A549 (cell line): ENCODE measurements around the gene PSMD1.

ENCODE experiments used
- BHLHE40 ChIP-seq: IDR thresholded peaks from 2 replicates; pipeline ENCODE4 v1.6.1; 2012; ENCODE audit warnings: low read depth, low read length, inconsistent platforms
- CHD4 ChIP-seq: fragments of 200-600 bp; sonication (generic); IDR thresholded peaks from 2 replicates; pipeline ENCODE4 v1.6.1; 2016; ENCODE audit warnings: antibody characterized with exemption, mild to moderate bottlenecking, borderline replicate concordance
- EP300 ChIP-seq, 2 experiments: fragments of >200 bp; sonication (Bioruptor Twin); formaldehyde crosslinking; IDR thresholded peaks; 2 replicates in 1 of 2; 3 replicates in 1 of 2; pipeline ENCODE4 v1.6.1; 2016 to 2017
- MAFK ChIP-seq: fragments of 450-650 bp; IDR thresholded peaks from 2 replicates; pipeline ENCODE4 v1.6.1; 2014; ENCODE audit not compliant: partially characterized antibody
- MYC ChIP-seq: IDR thresholded peaks from 2 replicates; pipeline ENCODE4 v1.6.1; 2012; ENCODE audit warnings: mild to moderate bottlenecking, inconsistent platforms, low read length, improper control_type of control experiment, borderline replicate concordance
- PHF8 ChIP-seq: fragments of 200-600 bp; sonication (generic); IDR thresholded peaks from 2 replicates; pipeline ENCODE4 v1.6.1; 2016; ENCODE audit warnings: low read depth, mild to moderate bottlenecking, antibody characterized with exemption, moderate library complexity, borderline replicate concordance
- POLR2A ChIP-seq: IDR thresholded peaks from 2 replicates; pipeline ENCODE4 v1.6.1; 2012; ENCODE audit warnings: mild to moderate bottlenecking, low read length
- RAD21 ChIP-seq, 2 experiments: fragments of >200 bp in 1 of 2; sonication (Bioruptor Twin) in 1 of 2; formaldehyde crosslinking in 1 of 2; IDR thresholded peaks in 1 of 2; conservative IDR thresholded peaks in 1 of 2; 2 replicates in 1 of 2; 3 replicates in 1 of 2; pipeline ENCODE4 v1.6.1; 2012 to 2018; ENCODE audit warnings: inconsistent platforms in 1 of 2
- TF ChIP-seq, protein P1 (sequence below): fragments of >200 bp; sonication (Bioruptor Twin); formaldehyde crosslinking; IDR thresholded peaks from 3 replicates; pipeline ENCODE4 v1.5.1; 2016
- TF ChIP-seq, protein P2 (sequence below): IDR thresholded peaks from 2 replicates; pipeline ENCODE4 v1.6.1; 2012
- TF ChIP-seq, protein P3 (sequence below): IDR thresholded peaks from 2 replicates; pipeline ENCODE4 v1.6.1; 2012
- TF ChIP-seq, protein P4 (sequence below): IDR thresholded peaks from 2 replicates; pipeline ENCODE4 v1.6.1; 2012; ENCODE audit warnings: low read depth, borderline replicate concordance

DNA sequence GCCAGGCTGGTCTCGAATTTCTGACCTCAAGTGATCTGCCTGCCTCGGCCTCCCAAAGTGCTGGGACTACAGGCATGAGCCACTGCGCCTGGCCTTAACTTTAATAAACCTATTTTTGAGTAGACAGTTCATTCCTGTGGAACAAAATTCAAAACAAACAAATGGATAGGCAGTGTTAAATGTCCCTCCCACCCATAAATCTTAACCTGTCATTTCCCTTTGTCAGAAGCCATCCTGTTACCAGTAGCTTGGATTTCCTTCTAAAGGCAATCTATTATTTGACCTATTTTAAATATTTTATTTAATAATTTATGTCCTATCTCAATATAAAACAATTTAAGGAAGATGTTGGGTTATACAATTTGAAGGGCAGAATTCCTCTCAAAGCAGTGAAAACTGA lies 25.9 kb upstream of the PSMD1 start:
- TF ChIP-seq BHLHE40 (no peak), EP300 (IDR thresholded peaks at IDR 0.05) (no peak), POLR2A (no peak), MYC (no peak), CHD4 (no peak), MAFK (no peak), PHF8 (no peak), RAD21 (conservative IDR thresholded peaks at IDR 0.05 in 1 of 2, IDR thresholded peaks at IDR 0.05 in 1 of 2) (no peak)
- TF ChIP-seq, protein P1, sequence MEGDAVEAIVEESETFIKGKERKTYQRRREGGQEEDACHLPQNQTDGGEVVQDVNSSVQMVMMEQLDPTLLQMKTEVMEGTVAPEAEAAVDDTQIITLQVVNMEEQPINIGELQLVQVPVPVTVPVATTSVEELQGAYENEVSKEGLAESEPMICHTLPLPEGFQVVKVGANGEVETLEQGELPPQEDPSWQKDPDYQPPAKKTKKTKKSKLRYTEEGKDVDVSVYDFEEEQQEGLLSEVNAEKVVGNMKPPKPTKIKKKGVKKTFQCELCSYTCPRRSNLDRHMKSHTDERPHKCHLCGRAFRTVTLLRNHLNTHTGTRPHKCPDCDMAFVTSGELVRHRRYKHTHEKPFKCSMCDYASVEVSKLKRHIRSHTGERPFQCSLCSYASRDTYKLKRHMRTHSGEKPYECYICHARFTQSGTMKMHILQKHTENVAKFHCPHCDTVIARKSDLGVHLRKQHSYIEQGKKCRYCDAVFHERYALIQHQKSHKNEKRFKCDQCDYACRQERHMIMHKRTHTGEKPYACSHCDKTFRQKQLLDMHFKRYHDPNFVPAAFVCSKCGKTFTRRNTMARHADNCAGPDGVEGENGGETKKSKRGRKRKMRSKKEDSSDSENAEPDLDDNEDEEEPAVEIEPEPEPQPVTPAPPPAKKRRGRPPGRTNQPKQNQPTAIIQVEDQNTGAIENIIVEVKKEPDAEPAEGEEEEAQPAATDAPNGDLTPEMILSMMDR, result no peak
- TF ChIP-seq, protein P2, sequence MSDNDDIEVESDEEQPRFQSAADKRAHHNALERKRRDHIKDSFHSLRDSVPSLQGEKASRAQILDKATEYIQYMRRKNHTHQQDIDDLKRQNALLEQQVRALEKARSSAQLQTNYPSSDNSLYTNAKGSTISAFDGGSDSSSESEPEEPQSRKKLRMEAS, result no peak
- TF ChIP-seq, protein P3, sequence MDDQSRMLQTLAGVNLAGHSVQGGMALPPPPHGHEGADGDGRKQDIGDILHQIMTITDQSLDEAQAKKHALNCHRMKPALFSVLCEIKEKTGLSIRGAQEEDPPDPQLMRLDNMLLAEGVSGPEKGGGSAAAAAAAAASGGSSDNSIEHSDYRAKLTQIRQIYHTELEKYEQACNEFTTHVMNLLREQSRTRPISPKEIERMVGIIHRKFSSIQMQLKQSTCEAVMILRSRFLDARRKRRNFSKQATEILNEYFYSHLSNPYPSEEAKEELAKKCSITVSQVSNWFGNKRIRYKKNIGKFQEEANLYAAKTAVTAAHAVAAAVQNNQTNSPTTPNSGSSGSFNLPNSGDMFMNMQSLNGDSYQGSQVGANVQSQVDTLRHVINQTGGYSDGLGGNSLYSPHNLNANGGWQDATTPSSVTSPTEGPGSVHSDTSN, result no peak
- TF ChIP-seq, protein P4, sequence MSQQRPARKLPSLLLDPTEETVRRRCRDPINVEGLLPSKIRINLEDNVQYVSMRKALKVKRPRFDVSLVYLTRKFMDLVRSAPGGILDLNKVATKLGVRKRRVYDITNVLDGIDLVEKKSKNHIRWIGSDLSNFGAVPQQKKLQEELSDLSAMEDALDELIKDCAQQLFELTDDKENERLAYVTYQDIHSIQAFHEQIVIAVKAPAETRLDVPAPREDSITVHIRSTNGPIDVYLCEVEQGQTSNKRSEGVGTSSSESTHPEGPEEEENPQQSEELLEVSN, result no peak
